GM10266 (cell line): ENCODE measurements around the gene RAB31.

Experiments
- DNase-seq: peaks from one replicate; pipeline ENCODE4 v3.0.0; 2012; ENCODE audit errors: extremely low spot score
- TF ChIP-seq, protein P1 (sequence below): IDR thresholded peaks from 2 replicates; pipeline ENCODE4 v1.5.1; 2012; ENCODE audit warnings: mild to moderate bottlenecking, low read depth; ENCODE audit not compliant: control insufficient read depth, insufficient read depth; ENCODE audit errors: missing control alignments

Gene RAB31

DNA sequence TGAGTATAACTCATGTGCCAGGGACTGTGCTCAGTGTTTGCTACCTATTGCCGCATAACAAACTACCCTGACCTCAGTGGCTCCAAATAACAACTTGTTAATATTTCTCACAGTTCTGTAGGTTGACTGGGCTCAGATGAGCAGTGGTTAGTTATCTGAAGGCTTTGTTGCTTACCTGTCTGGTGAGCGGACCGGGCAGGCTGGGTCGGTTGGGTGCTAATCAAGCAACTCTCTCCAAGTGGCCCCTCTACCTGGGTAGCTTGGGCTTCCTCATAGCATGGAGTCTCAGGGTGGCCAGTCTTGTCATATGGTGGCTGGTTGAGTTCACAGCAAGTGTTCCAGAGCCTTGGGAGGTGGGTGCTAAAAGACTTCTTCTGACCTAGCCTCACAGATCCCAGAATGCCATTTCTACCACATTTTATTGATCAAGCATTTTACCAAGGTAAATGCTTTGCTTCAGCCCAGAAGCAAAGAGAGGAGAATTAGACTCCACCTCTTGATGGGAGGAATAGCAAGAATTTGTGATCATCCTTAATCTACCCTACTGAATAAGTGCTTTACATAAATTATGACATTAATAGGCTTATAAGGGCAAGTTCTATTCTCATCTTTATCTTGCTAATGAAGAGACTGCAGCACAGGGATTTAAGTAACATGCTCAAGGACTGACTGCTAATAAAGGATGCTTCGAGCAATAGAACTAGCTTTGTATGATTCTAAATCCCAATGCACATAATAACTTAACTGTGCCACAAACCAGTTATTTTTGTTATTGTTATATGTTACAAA is 16.9 kb downstream of the RAB31 start:
- DNase-seq: no peak
- TF ChIP-seq, protein P1, sequence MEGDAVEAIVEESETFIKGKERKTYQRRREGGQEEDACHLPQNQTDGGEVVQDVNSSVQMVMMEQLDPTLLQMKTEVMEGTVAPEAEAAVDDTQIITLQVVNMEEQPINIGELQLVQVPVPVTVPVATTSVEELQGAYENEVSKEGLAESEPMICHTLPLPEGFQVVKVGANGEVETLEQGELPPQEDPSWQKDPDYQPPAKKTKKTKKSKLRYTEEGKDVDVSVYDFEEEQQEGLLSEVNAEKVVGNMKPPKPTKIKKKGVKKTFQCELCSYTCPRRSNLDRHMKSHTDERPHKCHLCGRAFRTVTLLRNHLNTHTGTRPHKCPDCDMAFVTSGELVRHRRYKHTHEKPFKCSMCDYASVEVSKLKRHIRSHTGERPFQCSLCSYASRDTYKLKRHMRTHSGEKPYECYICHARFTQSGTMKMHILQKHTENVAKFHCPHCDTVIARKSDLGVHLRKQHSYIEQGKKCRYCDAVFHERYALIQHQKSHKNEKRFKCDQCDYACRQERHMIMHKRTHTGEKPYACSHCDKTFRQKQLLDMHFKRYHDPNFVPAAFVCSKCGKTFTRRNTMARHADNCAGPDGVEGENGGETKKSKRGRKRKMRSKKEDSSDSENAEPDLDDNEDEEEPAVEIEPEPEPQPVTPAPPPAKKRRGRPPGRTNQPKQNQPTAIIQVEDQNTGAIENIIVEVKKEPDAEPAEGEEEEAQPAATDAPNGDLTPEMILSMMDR: no peak

DNA sequence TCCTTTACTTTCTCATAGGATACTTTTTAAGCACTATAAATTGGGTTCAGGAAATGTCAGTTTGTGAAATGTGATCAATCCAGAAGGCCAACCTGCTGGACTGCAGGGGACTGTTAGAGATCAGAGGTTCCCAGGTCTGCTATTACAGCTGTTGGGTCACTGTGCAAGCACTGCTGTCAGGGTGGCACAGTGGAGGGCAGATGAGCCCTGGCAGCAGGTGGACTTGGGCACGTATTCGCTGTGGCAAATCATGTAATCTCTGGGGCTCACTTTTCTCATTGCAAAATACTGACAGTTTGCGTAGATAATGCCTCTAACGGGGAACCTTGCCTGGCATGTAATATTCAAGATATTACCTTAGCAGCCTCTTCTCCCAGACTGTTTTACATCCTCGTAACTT is 18.1 kb downstream of the RAB31 start:
- DNase-seq: no peak
- TF ChIP-seq, protein P1: no peak

DNA sequence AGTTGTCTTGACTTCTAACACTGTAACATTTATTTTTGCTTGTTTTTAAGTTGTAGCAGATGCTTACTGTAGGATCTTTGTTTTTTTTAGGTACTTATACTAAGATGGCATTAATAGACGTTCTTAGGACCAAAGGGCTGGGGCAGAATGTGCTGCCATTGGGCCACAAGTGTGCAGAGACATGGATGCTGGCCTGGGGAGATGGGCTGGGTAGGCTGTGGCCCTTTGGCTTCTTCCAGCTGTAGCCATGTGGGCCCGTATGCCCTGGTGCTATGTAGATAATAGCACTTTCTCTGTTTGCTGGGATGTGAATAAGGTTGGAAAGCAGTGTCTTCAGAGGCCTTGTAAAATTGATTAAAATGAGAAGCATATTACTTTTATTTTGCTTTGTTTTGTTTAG is 18.8 kb downstream of the RAB31 start:
- DNase-seq: no peak
- TF ChIP-seq, protein P1: no peak

DNA sequence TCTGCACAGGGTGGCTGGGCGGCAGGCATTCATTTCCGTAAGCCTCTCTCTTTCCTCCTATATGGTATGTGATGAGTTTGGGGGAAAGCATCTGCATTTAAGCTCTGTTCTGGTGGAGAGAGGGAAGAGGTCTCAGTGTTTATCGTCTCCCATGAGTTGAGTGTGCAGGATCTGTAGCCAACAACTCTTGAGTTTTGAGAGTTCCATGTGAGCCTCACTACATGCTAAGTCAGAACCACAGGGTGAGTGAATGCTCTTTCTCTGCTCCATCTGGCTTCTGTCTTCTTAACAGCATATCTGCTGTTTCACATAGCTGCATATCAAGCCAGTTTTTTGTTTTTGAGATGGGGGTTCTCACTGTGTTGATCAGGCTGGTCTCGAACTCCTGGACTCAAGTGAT is 22.7 kb downstream of the RAB31 start:
- TF ChIP-seq, protein P1: no peak
- DNase-seq: no peak

DNA sequence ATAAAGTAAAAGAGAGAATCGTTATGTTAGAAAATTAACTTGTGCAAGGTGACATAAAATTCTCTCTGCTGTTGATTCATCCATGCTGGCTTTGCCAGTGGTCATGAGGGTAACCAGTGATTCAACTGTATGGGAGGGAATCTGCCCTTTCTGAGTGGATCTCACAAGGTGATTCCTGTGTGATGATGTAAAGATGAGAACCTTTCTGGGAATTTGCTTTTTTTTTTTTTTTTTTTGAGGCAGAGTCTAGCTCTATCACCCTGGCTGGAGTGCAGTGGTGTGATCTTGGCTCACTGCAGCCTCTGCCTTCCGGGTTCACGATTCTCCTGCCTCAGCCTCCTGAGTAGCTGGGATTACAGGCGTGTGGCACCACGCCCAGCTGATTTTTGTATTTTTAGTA is 23.3 kb downstream of the RAB31 start:
- TF ChIP-seq, protein P1: no peak
- no peak for DNase-seq

DNA sequence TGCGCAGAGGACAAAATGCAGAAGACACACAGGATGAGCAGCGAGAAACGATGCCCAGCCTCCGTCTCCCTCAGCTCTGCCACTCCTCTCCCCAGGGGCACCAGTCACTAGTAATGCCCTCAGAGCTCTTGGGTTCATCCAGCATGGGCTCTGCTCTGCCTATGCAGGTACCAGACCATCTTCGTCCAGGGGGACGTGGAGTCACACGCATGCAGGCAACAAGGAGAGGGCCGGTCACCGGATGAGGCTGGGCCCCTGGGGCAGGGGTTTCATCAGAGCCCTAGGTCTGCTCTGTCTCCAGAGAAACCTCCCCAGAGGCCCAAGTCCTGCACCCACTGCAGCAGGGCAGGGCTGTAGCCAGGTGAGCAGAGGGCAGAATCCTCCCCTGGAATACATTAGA is 23.9 kb downstream of the RAB31 start:
- TF ChIP-seq, protein P1: no peak
- no peak for DNase-seq

DNA sequence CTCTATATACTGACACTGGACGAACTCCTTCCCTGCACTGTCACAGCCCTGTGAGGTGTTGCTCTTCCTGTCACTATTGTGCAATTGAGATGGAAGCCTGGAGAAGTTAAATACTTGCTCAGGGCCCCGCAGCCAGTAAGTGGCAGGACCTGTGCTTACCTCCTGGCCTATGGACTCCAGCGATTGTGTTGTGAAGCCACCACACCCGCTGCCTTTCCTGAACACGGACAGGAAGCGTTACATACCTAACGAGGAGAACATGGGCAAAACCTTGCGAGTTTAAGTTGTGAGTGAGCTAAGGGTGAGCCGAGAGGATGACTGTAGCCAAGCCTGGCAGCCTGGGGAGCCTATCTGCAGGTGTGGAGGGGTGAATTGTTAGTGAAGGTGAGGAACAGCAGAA is 26.1 kb downstream of the RAB31 start:
- DNase-seq: no peak

More for the DNA sequence above, 26.1 kb downstream of the RAB31 start:
- TF ChIP-seq, protein P1: no peak
